Fibroblast of skin of scalp (primary cell): ENCODE data around the gene NHERF2.

ENCODE experiments used
- DNase-seq: peaks from one replicate; pipeline ENCODE4 v3.0.0-alpha.2; 2013

Gene NHERF2

GRCh38 chr16:2061526-2061925 lies 34.8 kb downstream of the NHERF2 start:
- DNase-seq = no peak

- DNase-seq = no peak
Measured at GRCh38 chr16:2062801-2063200, 36.1 kb downstream of the NHERF2 start.

- no peak for DNase-seq
Measured at GRCh38 chr16:2063861-2064260, 37.2 kb downstream of the NHERF2 start.

- no peak for DNase-seq
Measured at GRCh38 chr16:2064368-2064945, 37.8 kb downstream of the NHERF2 start.

GRCh38 chr16:2066139-2066538 lies 39.4 kb downstream of the NHERF2 start:
- no peak for DNase-seq

- no peak for DNase-seq
Measured at GRCh38 chr16:2070576-2071453, 44.1 kb downstream of the NHERF2 start.

- DNase-seq = no peak
Measured at GRCh38 chr16:2071454-2072202, 44.9 kb downstream of the NHERF2 start.

- DNase-seq = no peak
Measured at GRCh38 chr16:2072926-2073325, 46.2 kb downstream of the NHERF2 start.

- no peak for DNase-seq
Measured at GRCh38 chr16:2074071-2074470, 47.4 kb downstream of the NHERF2 start.

- no peak for DNase-seq
Measured at GRCh38 chr16:2075631-2076030, 48.9 kb downstream of the NHERF2 start.

- no peak for DNase-seq
Measured at GRCh38 chr16:2076072-2076865, 49.6 kb downstream of the NHERF2 start.

- no peak for DNase-seq
Measured at GRCh38 chr16:2077016-2077415, 50.3 kb downstream of the NHERF2 start.

- no peak for DNase-seq
Measured at GRCh38 chr16:2077696-2078095, 51.0 kb downstream of the NHERF2 start.

- DNase-seq = no peak
Measured at GRCh38 chr16:2078096-2078495, 51.4 kb downstream of the NHERF2 start.

GRCh38 chr16:2078691-2079090 lies 52.0 kb downstream of the NHERF2 start:
- DNase-seq = no peak

GRCh38 chr16:2079311-2079800 lies 52.7 kb downstream of the NHERF2 start:
- DNase-seq = no peak

- no peak for DNase-seq
Measured at GRCh38 chr16:2079991-2080390, 53.3 kb downstream of the NHERF2 start.

GRCh38 chr16:2081201-2082084 lies 54.7 kb downstream of the NHERF2 start:
- DNase-seq = no peak

GRCh38 chr16:2082171-2082982 lies 55.7 kb downstream of the NHERF2 start:
- no peak for DNase-seq

GRCh38 chr16:2082983-2083364 lies 56.3 kb downstream of the NHERF2 start:
- DNase-seq = no peak

- DNase-seq = no peak
Measured at GRCh38 chr16:2083409-2083808, 56.7 kb downstream of the NHERF2 start.
